Measurements from ENCODE around the gene MAN2A2. TPM values are rescaled to one million over a fixed set of nuclear protein-coding genes. Genes with fewer than 3 reads are reported as not detected.

The MAN2A2 gene
- total and polyA plus RNA-seq, 7 experiments from 2014 or later: 7.1 to 171 (median 132) TPM

DNA sequence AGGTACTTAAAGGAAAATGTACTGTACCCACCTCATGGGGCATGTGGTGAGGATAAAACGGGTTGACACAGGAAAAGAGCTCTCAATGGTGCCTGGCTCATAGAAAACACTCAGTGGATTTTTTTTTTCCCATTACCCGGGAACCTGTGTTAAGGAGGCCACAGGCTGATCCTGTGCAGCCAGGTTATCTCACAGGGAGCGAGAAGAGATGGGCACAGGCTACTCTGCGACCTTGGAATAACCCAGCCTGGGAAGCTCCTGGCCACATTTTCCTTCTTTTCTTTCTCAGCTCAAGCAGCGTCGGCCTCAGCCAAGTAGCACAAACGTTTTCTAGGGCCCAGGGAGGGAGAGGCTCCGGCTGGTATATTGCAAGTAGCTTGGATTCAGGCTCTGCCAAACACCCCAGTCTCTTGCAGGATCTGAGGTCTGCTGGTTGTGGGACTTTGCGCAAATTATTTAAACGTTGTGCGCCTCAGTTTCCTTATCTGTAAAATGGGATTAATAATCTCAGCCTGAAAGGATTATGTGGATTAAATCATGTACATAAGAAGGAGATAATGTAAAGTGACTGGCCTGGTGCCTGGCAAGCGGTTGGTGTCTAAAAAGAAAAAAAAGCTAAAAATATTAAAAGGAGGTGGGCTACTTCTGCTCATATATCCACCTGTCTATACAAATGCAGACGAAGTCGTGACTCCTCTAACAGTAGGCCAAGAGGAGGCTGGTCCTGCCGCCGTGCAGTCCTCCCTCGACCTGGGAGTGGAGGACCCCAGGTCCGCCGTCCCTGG lies 32.6 kb upstream of the MAN2A2 start:
- Mint-ChIP-seq H3K9me3 (no peaks in the 10 kb centered on the region), H3K27me3 (no peaks in the 10 kb centered on the region), H3K4me1 (peaks cover 22 to 72% (median 45%) of the 10 kb centered on the region in 7 donors), H3K4me3 (peak overlapping the region; percentile 82 to 93 (median 90)), H3K27ac (peak overlapping the region; percentile 82 to 97 (median 92)), H3K36me3 (peaks cover 0 to 41% (median 0%) of the 10 kb centered on the region in 5 donors)
- peaks cover 0 to under 1% (median 0%) of the 10 kb centered on the region in 3 experiments for H3K36me3 ChIP-seq (ENCODE audit: control insufficient read depth in 2 of 3, insufficient read depth in 3 of 3, low read length in 3 of 3)
- ATAC-seq: peak; percentile 10
- H3K27ac ChIP-seq (ENCODE audit: low read depth, low read length): peak overlapping the region; percentile 73
- H3K4me1 ChIP-seq (ENCODE audit: control insufficient read depth in 2 of 2, insufficient read depth in 2 of 2, low read length in 2 of 2): peaks cover 27% of the 10 kb centered on the region in 2 donors
- peak in 1 of 9 donors; percentile 30 for DNase-seq
- no peaks in the 10 kb centered on the region for H3K27me3 ChIP-seq (ENCODE audit: control insufficient read depth in 2 of 2, insufficient read depth in 2 of 2, low read length in 2 of 2)
- no peaks in the 10 kb centered on the region for H3K9me3 ChIP-seq (ENCODE audit: control insufficient read depth in 2 of 3, low read length in 3 of 3)
- H3K4me3 ChIP-seq (ENCODE audit: low read length): peak overlapping the region; percentile 53
- ChIA-PET CTCF (interaction anchor here (1.0 kb wide), 1 partner anchor 59 kb away, joined by 4 read pairs; no protein-coding TSS in a partner anchor), POLR2A (interaction anchor here (1.0 to 2.2 kb wide), 8 partner anchors 15 to 153 kb away, joined by 3 to 10 read pairs (median 6); partner anchors contain the start of genes BLM, HDDC3 and UNC45A)
- intact Hi-C loops (cut with micrococcal nuclease): loop anchor here (1.0 to 5.0 kb wide), 7 partner anchors 14 to 223 kb away; partner anchors contain the start of genes BLM (in 2 of the 2) and HDDC3 (in 1 of the 2)

GRCh38 chr15:90871139-90871715 lies 31.9 kb upstream of the MAN2A2 start:
- DNase-seq (peak in 6 of 9 donors; percentile 32 to 65 (median 40)), ATAC-seq (peak; percentile 43)
- POLR2A ChIA-PET: interaction anchor here (1.0 to 2.2 kb wide), 8 partner anchors 13 to 154 kb away, joined by 3 to 10 read pairs (median 6); partner anchors contain the start of genes BLM, FES, HDDC3 and UNC45A
- H3K4me1 Mint-ChIP-seq: peaks cover 22 to 71% (median 45%) of the 10 kb centered on the region in 7 donors
- H3K27ac ChIP-seq (ENCODE audit: low read depth, low read length): peak overlapping the region; percentile 73
- H3K27me3 ChIP-seq (ENCODE audit: control insufficient read depth in 2 of 2, insufficient read depth in 2 of 2, low read length in 2 of 2): no peaks in the 10 kb centered on the region
- H3K27me3 Mint-ChIP-seq: no peaks in the 10 kb centered on the region
- peaks cover 0 to 45% (median 0%) of the 10 kb centered on the region in 5 donors for H3K36me3 Mint-ChIP-seq
- peaks cover 0 to 7% (median 0%) of the 10 kb centered on the region in 3 experiments for H3K36me3 ChIP-seq (ENCODE audit: control insufficient read depth in 2 of 3, insufficient read depth in 3 of 3, low read length in 3 of 3)
- intact Hi-C loops (cut with micrococcal nuclease): loop anchor here (1.0 to 5.0 kb wide), 5 partner anchors 14 to 224 kb away; partner anchors contain the start of genes BLM (in 1 of the 2) and HDDC3 (in 1 of the 2)
- CTCF ChIA-PET: interaction anchor here (1.0 kb wide), 1 partner anchor 34 kb away, joined by 6 read pairs; no protein-coding TSS in a partner anchor
- peaks cover 27% of the 10 kb centered on the region in 2 donors for H3K4me1 ChIP-seq (ENCODE audit: control insufficient read depth in 2 of 2, insufficient read depth in 2 of 2, low read length in 2 of 2)
- peak overlapping the region; percentile 82 to 97 (median 92) for H3K27ac Mint-ChIP-seq
- no peaks in the 10 kb centered on the region for H3K9me3 Mint-ChIP-seq
- peak overlapping the region; percentile 82 to 93 (median 90) for H3K4me3 Mint-ChIP-seq
- H3K4me3 ChIP-seq (ENCODE audit: low read length): peak overlapping the region; percentile 60
- no peaks in the 10 kb centered on the region for H3K9me3 ChIP-seq (ENCODE audit: control insufficient read depth in 2 of 3, low read length in 3 of 3)

GRCh38 chr15:90871716-90872485 lies 31.2 kb upstream of the MAN2A2 start:
- H3K27me3 Mint-ChIP-seq: no peaks in the 10 kb centered on the region
- DNase-seq (peak in 1 of 9 donors; percentile 60), ATAC-seq (peak; percentile 13)
- Histone ChIP-seq H3K9me3 (ENCODE audit: control insufficient read depth in 2 of 3, low read length in 3 of 3) (no peaks in the 10 kb centered on the region), H3K4me1 (ENCODE audit: control insufficient read depth in 2 of 2, insufficient read depth in 2 of 2, low read length in 2 of 2) (peaks cover 27% of the 10 kb centered on the region in 2 donors), H3K36me3 (ENCODE audit: control insufficient read depth in 2 of 3, insufficient read depth in 3 of 3, low read length in 3 of 3) (peaks cover 0 to 14% (median 0%) of the 10 kb centered on the region in 3 experiments), H3K27me3 (ENCODE audit: control insufficient read depth in 2 of 2, insufficient read depth in 2 of 2, low read length in 2 of 2) (no peaks in the 10 kb centered on the region), H3K27ac (ENCODE audit: low read depth, low read length) (peak overlapping the region; percentile 73), H3K4me3 (ENCODE audit: low read length) (peak overlapping the region; percentile 60)
- H3K36me3 Mint-ChIP-seq: peaks cover 0 to 52% (median 0%) of the 10 kb centered on the region in 5 donors
- ChIA-PET POLR2A (interaction anchor here (1.0 to 2.2 kb wide), 7 partner anchors 12 to 155 kb away, joined by 3 to 10 read pairs (median 5); partner anchors contain the start of genes BLM, FES and HDDC3), CTCF (interaction anchor here (1.0 kb wide), 1 partner anchor 35 kb away, joined by 6 read pairs; no protein-coding TSS in a partner anchor)
- peak overlapping the region; percentile 76 to 94 (median 85) for H3K4me3 Mint-ChIP-seq
- H3K27ac Mint-ChIP-seq: peak overlapping the region; percentile 68 to 93 (median 86)
- no peaks in the 10 kb centered on the region for H3K9me3 Mint-ChIP-seq
- intact Hi-C loops (cut with micrococcal nuclease): loop anchor here (1.0 to 5.0 kb wide), 6 partner anchors 15 to 225 kb away; partner anchors contain the start of genes BLM (in 1 of the 2) and HDDC3 (in 1 of the 2)
- peaks cover 22 to 72% (median 45%) of the 10 kb centered on the region in 7 donors for H3K4me1 Mint-ChIP-seq

DNA sequence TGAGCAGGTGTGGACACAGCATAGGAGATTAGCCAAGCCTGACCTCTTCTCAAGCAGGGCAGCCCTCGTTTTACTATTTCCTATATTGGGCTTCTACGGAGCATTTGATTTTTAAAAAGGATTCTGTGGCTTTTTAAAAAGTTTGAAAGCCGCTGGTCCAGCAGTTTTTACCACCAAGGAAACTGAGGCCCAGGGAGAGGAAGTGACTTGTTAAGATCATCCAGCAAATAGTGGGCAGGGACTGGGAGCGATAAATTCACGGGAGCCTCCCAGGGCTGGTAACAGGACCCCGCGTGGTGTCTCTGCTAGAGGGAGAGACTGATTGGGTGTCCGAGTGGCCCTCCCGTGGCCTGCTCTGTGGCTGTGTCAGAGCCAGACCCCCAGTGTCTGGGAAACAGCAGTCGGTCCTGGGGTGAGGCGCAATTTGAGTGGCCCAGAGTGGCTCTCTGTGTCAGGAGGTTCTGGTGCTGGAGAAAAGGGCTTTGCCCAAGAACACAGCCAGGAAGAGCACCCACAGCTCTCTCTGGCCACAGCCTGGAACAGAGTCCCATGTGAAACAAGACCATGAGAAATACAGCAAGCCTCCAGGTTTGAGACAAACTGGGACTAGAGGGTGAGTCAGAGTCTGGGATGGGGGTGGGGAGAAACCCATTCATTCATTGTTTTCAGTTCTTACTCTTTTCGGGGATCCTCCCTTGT lies 30.5 kb upstream of the MAN2A2 start:
- H3K27me3 Mint-ChIP-seq: no peaks in the 10 kb centered on the region
- H3K9me3 Mint-ChIP-seq: no peaks in the 10 kb centered on the region
- no peaks in the 10 kb centered on the region for H3K27me3 ChIP-seq (ENCODE audit: control insufficient read depth in 2 of 2, insufficient read depth in 2 of 2, low read length in 2 of 2)
- peak overlapping the region; percentile 60 for H3K4me3 ChIP-seq (ENCODE audit: low read length)
- peak overlapping the region; percentile 76 to 94 (median 85) for H3K4me3 Mint-ChIP-seq
- H3K9me3 ChIP-seq (ENCODE audit: control insufficient read depth in 2 of 3, low read length in 3 of 3): no peaks in the 10 kb centered on the region
- peak overlapping the region; percentile 73 for H3K27ac ChIP-seq (ENCODE audit: low read depth, low read length)
- ATAC-seq (no peak), DNase-seq (peak in 1 of 9 donors; percentile 70)
- H3K4me1 ChIP-seq (ENCODE audit: control insufficient read depth in 2 of 2, insufficient read depth in 2 of 2, low read length in 2 of 2): peaks cover 27% of the 10 kb centered on the region in 2 donors
- H3K36me3 ChIP-seq (ENCODE audit: control insufficient read depth in 2 of 3, insufficient read depth in 3 of 3, low read length in 3 of 3): peaks cover 0 to 21% (median 0%) of the 10 kb centered on the region in 3 experiments
- ChIA-PET POLR2A (no interaction called here), CTCF (no interaction called here)
- peaks cover 0 to 59% (median 0%) of the 10 kb centered on the region in 5 donors for H3K36me3 Mint-ChIP-seq
- intact Hi-C loops (cut with micrococcal nuclease): loop anchor here (2.0 to 5.0 kb wide), 3 partner anchors 58 to 225 kb away; partner anchors contain the start of gene BLM (in 1 of the 2)
- peak overlapping the region; percentile 68 to 93 (median 86) for H3K27ac Mint-ChIP-seq
- peaks cover 22 to 74% (median 45%) of the 10 kb centered on the region in 7 donors for H3K4me1 Mint-ChIP-seq

DNA sequence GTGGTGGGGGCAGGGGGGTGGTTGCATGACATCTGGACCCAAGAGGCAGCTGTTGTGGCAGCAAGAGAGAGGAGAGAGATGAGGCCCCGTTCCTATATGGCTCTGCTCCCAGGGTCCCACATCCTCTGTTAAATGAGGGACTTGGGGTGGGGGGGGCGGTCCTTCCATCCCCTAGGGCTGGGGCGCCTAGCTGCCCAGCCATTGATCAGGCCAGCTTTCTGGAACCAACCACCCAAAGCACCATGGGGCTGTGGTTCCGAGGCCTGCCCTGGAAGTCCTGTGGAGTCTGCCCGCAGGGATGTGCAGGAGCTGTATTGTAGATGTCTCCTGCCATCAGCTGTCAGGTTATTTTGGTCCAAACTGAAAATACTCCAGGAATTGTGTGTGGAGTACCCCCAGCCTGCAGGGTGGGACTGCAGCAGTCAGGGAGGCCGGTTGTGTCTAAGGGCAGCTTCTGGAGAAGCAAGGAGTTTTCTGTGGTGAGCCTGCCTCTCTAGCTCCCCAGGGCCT lies 29.6 kb upstream of the MAN2A2 start:
- H3K4me1 Mint-ChIP-seq: peaks cover 22 to 74% (median 39%) of the 10 kb centered on the region in 7 donors
- CTCF ChIA-PET: no interaction called here
- no peaks in the 10 kb centered on the region for H3K27me3 Mint-ChIP-seq
- Histone ChIP-seq H3K9me3 (ENCODE audit: control insufficient read depth in 2 of 3, low read length in 3 of 3) (no peaks in the 10 kb centered on the region), H3K27ac (ENCODE audit: low read depth, low read length) (no peak overlapping the region), H3K27me3 (ENCODE audit: control insufficient read depth in 2 of 2, insufficient read depth in 2 of 2, low read length in 2 of 2) (no peaks in the 10 kb centered on the region), H3K4me3 (ENCODE audit: low read length) (no peak overlapping the region), H3K4me1 (ENCODE audit: control insufficient read depth in 2 of 2, insufficient read depth in 2 of 2, low read length in 2 of 2) (peaks cover 27% of the 10 kb centered on the region in 2 donors), H3K36me3 (ENCODE audit: control insufficient read depth in 2 of 3, insufficient read depth in 3 of 3, low read length in 3 of 3) (peaks cover 0 to 30% (median 0%) of the 10 kb centered on the region in 3 experiments)
- peak overlapping the region in 6 of 9 donors; percentile 59 to 93 (median 84) for H3K27ac Mint-ChIP-seq
- POLR2A ChIA-PET: interaction anchor here (0.6 kb wide), 1 partner anchor 240 kb away, joined by 4 read pairs; no protein-coding TSS in a partner anchor
- ATAC-seq (no peak), DNase-seq (no peak)
- intact Hi-C loops (cut with micrococcal nuclease): loop anchor here (2.0 to 5.0 kb wide), 3 partner anchors 59 to 226 kb away; partner anchors contain the start of gene BLM (in 1 of the 2)
- H3K9me3 Mint-ChIP-seq: no peaks in the 10 kb centered on the region
- peaks cover 0 to 66% (median 0%) of the 10 kb centered on the region in 5 donors for H3K36me3 Mint-ChIP-seq
- peak overlapping the region in 6 of 10 donors; percentile 41 to 94 (median 84) for H3K4me3 Mint-ChIP-seq
